ENCODE results near the gene NMT1.
A peak's percentile ranks its signal among the peaks of the same experiment; 100 is the strongest.

DNA sequence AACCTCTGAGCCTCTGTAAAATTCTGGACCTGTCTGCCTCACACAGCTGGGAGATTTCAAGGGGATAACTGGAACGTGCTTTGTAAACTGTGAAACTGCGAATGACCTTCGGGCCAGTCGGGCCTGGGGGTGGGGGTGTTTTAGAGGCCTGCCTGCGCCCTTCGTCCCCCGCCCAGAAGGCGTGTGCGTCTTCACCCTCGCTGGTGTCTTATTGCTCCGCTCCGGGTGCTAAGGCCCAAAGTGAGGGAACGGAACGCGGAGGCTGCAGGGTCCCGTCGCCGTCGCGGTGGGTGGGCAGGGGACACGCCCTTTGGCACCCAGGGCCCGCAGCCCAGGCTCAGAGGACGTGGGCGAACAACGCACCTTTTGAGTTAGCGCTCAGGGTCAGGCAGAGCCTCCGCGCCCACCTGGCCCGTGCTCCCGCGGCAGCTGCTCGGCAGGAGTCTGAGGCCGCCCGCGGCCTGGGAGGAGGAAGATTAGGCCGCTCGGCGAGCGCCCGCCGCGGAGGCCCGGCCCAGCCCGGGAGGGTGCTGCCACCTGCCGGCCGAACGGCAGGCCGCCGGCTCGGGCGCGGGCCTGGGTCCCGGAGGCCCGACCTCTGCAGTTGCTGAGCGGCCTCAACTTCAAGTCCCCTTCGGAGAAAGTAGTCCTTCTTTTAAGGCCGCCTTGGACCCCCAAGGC, 39.4 kb upstream of the NMT1 start:
- TF ChIP-seq, protein P1, sequence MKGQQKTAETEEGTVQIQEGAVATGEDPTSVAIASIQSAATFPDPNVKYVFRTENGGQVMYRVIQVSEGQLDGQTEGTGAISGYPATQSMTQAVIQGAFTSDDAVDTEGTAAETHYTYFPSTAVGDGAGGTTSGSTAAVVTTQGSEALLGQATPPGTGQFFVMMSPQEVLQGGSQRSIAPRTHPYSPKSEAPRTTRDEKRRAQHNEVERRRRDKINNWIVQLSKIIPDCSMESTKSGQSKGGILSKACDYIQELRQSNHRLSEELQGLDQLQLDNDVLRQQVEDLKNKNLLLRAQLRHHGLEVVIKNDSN (IDR thresholded peaks at IDR 0.05), result no peak
- TF ChIP-seq, protein P2, sequence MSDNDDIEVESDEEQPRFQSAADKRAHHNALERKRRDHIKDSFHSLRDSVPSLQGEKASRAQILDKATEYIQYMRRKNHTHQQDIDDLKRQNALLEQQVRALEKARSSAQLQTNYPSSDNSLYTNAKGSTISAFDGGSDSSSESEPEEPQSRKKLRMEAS (IDR thresholded peaks at IDR 0.05), result no peak
- TF ChIP-seq TEAD4 (IDR thresholded peaks at IDR 0.05) (0 out of 2 replicates have a peak, but pooled peaks have one; percentile 8), TCF12 (IDR thresholded peaks at IDR 0.05; ENCODE audit: low read depth) (no peak), CREB1 (IDR thresholded peaks at IDR 0.05; ENCODE audit: low read depth) (no peak), EP300 (IDR thresholded peaks at IDR 0.05; ENCODE audit: borderline replicate concordance) (no peak), YY1 (IDR thresholded peaks at IDR 0.05; ENCODE audit: low read depth) (no peak), TAF1 (IDR thresholded peaks at IDR 0.05; ENCODE audit: low read depth) (no peak)
- TF ChIP-seq, protein P3, sequence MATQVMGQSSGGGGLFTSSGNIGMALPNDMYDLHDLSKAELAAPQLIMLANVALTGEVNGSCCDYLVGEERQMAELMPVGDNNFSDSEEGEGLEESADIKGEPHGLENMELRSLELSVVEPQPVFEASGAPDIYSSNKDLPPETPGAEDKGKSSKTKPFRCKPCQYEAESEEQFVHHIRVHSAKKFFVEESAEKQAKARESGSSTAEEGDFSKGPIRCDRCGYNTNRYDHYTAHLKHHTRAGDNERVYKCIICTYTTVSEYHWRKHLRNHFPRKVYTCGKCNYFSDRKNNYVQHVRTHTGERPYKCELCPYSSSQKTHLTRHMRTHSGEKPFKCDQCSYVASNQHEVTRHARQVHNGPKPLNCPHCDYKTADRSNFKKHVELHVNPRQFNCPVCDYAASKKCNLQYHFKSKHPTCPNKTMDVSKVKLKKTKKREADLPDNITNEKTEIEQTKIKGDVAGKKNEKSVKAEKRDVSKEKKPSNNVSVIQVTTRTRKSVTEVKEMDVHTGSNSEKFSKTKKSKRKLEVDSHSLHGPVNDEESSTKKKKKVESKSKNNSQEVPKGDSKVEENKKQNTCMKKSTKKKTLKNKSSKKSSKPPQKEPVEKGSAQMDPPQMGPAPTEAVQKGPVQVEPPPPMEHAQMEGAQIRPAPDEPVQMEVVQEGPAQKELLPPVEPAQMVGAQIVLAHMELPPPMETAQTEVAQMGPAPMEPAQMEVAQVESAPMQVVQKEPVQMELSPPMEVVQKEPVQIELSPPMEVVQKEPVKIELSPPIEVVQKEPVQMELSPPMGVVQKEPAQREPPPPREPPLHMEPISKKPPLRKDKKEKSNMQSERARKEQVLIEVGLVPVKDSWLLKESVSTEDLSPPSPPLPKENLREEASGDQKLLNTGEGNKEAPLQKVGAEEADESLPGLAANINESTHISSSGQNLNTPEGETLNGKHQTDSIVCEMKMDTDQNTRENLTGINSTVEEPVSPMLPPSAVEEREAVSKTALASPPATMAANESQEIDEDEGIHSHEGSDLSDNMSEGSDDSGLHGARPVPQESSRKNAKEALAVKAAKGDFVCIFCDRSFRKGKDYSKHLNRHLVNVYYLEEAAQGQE (IDR thresholded peaks at IDR 0.05; ENCODE audit: low read depth), result no peak
